Ammon's horn (tissue), 1 donor: ENCODE measurements around the gene PEPD.

Experiments used
- DNase-seq: peaks from one replicate; pipeline ENCODE4 v3.0.0-alpha.2; 2016; ENCODE audit warnings: low spot score

PEPD gene

DNA sequence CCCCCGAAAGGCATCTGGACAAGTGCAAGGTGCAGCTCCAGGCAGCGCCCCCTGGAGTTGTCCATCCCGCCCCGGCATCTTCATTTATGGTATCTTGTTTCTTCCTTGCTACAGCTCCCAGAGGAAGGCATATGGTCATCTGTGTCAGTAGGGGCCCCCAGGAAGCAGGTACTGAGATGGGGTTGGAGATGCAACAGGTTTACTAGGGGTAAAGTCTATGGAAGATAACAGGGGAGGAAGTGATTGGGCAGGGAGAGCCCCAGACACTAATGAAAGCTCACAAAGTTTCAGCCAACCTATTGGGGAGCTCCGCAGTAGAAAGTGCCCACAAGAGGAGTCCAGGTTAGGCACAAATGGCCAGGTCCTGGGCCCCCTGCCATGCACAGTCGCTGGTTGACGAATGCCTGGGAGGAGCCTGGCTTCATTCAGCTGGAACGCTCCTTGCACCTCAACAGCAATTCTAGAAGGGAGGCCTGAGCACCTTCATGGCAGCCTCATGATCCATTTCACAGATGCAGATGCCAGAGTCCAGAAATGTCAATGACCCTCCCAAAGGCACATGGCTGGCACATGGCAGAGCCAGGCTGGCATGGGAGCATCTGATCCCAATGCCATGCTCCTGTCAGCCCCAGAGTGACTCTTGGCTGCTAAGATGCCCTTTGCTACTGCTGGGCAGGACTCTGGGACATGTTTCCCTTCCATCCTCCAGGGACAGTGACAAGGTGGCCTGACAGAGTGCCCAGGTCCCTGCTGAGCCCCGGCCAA, 23.8 kb upstream of the PEPD start:
- no peak for DNase-seq

DNA sequence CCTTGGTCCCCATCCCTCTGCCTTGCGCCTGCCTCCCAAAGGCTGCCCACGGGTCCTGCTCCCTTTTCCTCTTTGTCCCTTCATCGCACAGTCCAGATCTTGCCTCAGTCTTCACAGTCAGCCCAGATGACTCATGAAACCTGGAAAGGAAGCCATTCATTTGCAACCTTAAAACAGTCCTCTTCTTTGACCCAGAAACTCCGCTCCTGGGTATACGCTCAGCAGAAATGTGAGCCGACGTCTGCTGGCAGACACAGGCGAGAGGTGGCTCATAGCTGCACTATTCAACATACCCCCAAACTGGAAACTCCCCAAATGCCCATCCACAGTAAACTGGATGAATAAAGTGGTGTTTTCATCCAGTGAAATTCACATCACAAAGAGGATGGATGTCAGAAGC, 13.6 kb upstream of the PEPD start:
- no peak for DNase-seq

GRCh38 chr19:33532859-33533460, 11.4 kb upstream of the PEPD start:
- DNase-seq = no peak

DNA sequence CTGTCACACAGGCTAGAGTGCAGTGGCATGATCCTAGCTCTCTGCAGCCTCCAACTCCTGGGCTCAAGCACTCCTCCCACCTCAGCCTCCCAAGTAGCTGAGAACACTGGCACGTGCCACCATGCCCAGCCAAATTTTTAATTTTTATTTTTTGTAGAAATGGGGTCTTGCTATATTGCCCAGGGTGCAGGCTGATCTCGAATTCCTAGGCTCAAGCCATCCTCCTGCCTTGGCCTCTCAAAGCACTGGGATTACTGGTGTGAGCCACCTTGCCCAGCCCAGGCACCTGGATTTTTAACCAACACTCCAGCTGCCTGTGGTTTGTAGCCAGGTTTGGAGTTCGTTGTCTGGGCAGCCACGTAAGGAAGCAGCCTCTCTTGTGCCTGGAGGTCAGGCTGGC, 9.3 kb upstream of the PEPD start:
- no peak for DNase-seq

DNA sequence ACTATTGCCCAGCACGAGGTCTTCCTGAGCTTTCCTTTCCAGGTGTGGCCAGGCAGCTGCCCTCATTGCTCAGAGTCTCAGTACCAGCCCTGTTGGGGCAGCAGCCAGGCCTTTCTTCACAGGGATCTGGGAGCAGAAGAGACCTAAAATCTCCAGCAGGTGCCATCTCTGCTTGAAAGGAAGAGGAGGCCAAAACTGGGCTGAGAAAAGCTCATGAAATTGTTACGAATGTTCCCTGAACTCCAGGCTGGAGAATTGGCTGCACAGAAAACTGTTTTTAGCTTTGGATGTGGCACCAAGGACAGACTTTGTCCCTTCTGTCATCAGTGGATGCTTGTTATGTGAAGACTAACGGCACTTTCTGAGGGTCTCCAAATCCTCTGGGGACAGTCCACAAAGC, 8.7 kb upstream of the PEPD start:
- no peak for DNase-seq

- no peak for DNase-seq
Observed at GRCh38 chr19:33529094-33529676, 7.6 kb upstream of the PEPD start.

DNA sequence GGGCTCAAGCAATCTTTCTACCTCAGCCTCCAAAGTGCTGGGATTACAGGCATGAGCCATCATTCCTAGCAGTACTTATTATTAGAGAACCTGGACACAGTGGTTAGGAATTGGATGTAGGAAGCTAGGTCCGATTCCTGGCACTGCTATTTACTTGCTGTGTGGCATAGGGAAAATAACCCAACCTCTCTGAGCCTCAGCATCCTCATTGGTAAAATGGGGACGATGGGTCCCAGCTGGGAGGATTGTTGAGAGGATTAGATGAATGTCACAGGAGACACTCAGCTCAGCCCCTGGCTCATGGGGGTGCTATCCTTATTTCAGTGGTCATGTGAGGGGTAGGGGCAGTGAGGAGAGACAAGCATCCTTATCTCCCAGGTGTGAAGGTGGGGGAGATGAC, 6.8 kb upstream of the PEPD start:
- DNase-seq = no peak

DNA sequence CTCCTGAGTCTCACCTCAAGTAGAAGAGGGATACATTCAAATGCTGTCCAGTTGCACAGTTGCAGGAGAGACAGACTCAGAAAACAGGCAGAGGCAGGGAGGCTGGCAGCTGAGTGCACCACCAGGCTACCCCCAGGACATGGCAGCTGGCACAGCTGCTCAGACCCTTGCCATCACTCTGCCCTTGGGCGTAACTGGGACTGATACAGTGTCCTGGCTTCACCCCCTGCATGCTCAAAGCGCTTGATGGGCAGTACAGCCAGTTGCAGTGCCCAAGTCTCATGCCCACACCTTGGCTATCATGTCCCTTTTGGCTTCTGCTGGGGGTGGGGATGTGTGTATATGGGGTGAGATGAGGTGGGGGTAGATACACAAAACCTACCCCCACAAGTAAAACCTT, 5.5 kb upstream of the PEPD start:
- no peak for DNase-seq

DNA sequence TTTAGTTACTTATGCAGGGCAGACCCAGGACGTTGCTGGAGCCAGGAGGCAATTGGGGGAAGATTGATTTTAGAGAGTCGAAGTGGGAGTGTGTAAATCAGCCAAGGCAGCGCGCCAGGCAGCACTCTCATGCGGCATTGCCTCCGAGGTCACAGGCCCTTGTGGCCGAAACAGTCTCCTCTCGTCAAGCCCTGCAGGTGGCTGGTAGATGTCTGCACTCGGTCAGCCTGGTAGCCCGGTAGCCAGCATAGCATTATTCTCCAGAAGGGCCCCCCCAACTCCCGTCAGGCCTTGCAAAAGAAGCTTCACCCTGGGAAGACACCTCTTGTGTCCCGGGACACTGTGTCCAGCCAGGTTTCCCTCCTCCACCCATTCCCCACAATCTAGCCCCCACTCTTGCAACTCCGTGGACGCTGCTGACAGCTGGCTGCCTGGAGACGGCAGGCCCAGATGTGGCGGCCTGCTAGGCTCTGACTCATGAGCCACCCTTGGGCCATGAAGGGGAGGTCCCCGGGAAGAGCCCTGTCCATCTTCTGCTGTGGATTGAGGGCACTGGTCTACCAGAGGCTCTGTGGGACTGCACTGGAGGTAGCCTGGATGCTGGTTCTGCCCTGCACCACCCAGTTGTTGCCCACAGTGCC, 2.6 kb upstream of the PEPD start:
- no peak for DNase-seq

GRCh38 chr19:33523167-33523566, 1.6 kb upstream of the PEPD start:
- DNase-seq = no peak

DNA sequence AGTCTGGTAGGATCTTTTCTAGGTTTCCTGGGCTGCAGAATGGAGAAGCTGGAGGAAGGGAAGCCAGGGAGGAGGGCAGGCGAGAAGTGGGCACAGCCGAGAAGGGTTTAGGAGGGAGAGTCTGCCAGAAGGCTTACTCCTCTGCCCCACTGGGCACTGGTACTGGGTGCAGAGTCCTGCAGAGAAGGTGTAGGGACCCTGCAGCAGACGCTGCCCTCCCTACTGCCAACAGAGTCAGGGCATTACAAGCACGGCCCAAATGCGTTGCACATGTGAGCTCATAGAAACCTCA, 726 bp upstream of the PEPD start:
- DNase-seq = no peak

DNA sequence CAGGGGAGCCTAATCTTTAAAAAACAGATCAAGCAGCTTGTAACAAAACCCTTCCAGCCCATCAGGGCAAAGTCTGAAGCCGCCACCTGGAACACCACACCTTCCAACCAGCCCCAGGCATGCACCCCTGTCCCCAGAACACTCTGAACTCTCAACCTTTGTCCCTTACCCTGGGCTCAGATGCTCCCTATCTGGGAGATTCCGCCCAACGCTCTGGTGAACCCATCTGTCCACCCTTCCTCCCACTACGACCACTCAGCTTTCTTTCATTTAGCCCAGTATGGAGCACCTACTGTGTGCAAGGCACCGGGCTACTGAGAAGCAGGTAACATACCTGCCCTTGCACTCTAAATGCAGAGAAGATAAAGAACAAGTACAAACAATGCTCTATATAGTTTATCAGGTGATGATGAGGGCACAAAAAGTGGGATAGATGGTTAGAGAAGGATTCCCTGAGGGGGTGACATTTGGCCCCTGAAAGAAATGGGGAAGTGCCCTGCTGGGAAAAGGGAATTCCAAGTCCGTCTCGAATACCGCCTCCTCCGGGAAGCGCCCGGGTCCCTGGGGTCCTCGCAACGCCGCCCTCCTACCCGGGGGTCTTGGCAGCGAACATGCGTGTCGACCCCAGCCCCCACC, 629 bp downstream of the PEPD start:
- DNase-seq = no peak

DNA sequence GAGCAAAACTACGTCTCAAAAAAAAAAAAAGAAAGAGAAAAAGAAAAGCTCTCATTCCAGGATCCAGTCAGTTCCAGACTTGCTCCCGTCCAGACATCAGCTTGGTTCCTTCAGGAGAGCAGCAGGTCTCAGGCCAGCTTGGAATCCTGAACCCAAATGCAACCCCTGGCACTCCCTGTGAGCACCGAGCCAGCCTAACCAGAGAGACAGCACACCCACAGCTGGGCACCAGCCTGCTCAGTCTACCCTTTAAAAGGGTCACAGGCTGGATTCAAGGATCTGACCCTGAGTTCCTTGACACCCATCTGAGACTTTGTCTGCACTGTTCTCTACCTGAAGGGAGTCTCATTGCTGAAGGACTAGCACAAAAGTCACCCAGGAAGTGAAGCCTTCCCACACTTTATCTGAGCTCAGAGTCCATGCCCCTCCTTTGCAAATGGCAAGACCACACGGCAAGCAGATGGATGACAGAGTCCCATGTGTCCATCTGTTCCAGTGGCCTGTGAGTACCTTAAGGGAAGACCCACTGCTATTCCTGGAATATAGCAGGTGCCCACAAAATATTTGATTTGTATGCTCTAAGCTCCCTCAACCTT, 1.4 kb downstream of the PEPD start:
- DNase-seq = no peak

GRCh38 chr19:33519416-33519815, 2.2 kb downstream of the PEPD start:
- DNase-seq = no peak

DNA sequence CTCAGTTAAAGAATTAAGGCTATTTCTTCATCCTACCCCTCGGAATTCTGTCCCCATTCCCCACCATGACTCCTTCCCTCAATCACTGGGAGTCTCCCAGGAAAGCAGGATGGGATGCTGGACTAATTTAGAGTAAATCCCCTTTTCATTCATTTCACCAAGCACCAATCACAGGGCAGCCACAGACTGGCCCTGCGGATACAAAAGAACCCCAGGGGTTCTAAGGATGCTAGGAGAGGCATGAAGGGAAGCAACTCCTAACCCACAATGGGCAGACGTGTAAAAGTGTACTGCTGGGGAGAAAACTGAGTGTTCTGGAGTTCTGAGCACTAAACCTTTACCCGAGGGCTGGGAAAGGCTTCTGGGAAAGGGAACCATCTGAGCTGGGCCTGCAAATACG, 3.0 kb downstream of the PEPD start:
- DNase-seq = no peak

DNA sequence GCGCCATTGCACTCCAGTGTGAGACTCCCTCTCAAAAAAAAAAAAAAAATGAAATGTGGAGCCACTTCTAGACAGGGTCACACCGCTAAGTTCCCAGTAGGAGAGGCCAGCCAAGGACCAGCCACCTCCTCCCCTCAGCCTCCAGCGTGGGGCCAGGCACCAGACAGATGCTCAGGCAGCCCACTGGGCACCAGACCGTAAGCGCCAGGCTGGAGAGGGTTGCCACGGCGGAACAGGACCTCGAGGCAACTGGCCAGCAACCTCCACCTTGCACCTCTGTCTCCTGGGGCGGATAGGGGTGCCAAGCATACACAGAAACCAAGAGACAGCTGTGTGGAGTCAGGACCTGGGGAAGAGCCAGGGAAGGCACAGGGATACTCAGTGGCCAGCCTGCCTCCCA, 3.7 kb downstream of the PEPD start:
- DNase-seq = no peak

DNA sequence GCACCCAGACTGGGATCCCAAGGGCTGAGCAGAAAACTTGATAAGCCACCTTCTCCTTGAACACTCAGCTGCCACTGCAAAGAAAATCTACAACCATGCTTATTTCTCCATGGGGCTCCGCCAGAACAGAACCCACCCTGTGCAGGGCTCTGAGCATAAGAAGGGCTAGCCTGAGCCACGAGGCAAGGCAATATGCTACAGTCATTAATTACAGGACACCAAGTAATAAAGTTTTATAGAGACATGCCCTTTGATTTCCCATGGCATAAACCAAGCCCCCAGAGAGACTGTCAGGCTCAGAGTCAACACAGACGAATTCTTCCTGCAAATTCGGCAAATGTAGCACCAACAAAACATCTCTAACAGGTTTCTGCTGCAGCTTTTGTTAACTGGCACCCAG, 5.7 kb downstream of the PEPD start:
- DNase-seq = no peak

- no peak for DNase-seq
Observed at GRCh38 chr19:33514885-33515551, 6.6 kb downstream of the PEPD start.

DNA sequence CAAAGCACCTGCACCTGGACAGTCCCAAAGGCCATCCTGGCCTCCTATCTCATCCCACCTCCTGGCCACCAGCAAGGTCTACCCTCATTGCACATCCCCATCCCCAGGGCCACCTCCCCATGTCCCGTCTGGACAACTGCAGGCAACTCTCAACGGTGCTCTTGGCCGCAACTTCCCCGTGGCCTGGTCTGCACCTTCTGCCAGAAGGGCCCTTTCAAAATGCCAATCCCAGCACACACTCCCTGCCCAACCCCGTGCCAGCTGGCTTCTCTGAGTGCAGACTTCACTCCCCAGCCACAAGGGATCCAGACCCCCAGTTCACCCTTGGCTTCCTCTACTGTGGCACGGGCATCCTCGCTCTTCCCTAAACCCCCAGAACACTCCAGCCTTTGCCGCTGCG, 8.2 kb downstream of the PEPD start:
- DNase-seq = no peak

GRCh38 chr19:33512580-33513137, 8.9 kb downstream of the PEPD start:
- no peak for DNase-seq

DNA sequence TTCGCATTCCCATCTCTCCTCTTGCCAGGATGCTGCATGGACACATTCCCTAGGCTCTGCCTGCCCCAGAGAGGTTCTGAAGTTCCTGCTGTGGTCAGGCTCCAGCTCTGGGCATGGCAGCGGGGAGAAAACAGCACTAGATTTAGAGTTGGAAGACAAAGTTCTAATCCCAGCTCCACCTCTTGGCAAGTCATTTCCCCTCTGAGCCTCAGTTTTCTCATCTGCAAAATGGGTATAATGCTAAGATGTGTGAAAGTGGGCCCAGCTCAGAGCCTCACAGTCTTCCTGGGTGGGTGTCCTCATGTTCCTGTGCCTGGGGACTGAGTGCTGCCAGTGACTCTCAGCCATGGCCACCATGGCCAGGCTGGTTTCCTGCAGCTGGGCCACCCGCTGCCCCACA, 9.6 kb downstream of the PEPD start:
- DNase-seq = no peak

GRCh38 chr19:33511346-33511745, 10.2 kb downstream of the PEPD start:
- DNase-seq = no peak
